DND-41 (cell line): Measurements from ENCODE around the gene RIN1.
A peak's percentile ranks its signal among the peaks of the same experiment; 100 is the strongest.

Source experiments
- ATAC-seq: fragments of 200-7000 bp; cut with Tn5 transposase; 3 replicates; pipeline ENCODE4 v1.9.1; 2021; ENCODE audit warnings: low read depth; ENCODE audit not compliant: insufficient read depth
- DNase-seq: peaks from one replicate; pipeline ENCODE4 v3.0.0-alpha.2; 2020
- H2AFZ ChIP-seq: 2 replicates; pipeline ENCODE4 v1.6.0; 2012; ENCODE audit warnings: low read depth, low read length
- H3K27ac ChIP-seq: 2 replicates; pipeline ENCODE4 v1.5.1; 2012; ENCODE audit warnings: low read length, inconsistent platforms
- H3K27me3 ChIP-seq: fragments of 200-600 bp; sonication (generic); 2 replicates; pipeline ENCODE4 v1.6.0; 2012; ENCODE audit warnings: low read length, mild to moderate bottlenecking, inconsistent platforms; ENCODE audit not compliant: insufficient read depth, poor library complexity
- H3K36me3 ChIP-seq: 2 replicates; pipeline ENCODE4 v1.5.1; 2012; ENCODE audit warnings: low read length, inconsistent platforms; ENCODE audit not compliant: insufficient read depth
- H3K4me1 ChIP-seq: 2 replicates; pipeline ENCODE4 v1.5.1; 2012; ENCODE audit warnings: mild to moderate bottlenecking, low read length; ENCODE audit not compliant: insufficient read depth
- H3K4me2 ChIP-seq: 2 replicates; pipeline ENCODE4 v1.6.0; 2012; ENCODE audit warnings: mild to moderate bottlenecking, moderate library complexity, low read length, inconsistent platforms; ENCODE audit not compliant: insufficient read depth
- H3K4me3 ChIP-seq, 2 experiments: fragments of 200-600 bp in 1 of 2; shearing (Covaris generic) in 1 of 2; 2 replicates each; pipeline ENCODE4 v1.5.1; 2012 to 2016; ENCODE audit warnings: inconsistent platforms in 2 of 2, low read length in 2 of 2, mild to moderate bottlenecking in 2 of 2, low read depth in 1 of 2, moderate library complexity in 1 of 2
- H3K79me2 ChIP-seq: 2 replicates; pipeline ENCODE4 v1.6.0; 2012; ENCODE audit warnings: low read length, inconsistent platforms; ENCODE audit not compliant: insufficient read depth
- H3K9ac ChIP-seq: 2 replicates; pipeline ENCODE4 v1.6.0; 2012; ENCODE audit warnings: low read depth, mild to moderate bottlenecking, inconsistent platforms, low read length, moderate library complexity
- H3K9me3 ChIP-seq: 2 replicates; pipeline ENCODE4 v1.5.1; 2012; ENCODE audit warnings: low read length, moderate library complexity, mild to moderate bottlenecking, inconsistent platforms; ENCODE audit not compliant: insufficient read depth, severe bottlenecking
- H4K20me1 ChIP-seq: 2 replicates; pipeline ENCODE4 v1.6.0; 2012; ENCODE audit warnings: low read length; ENCODE audit not compliant: insufficient read depth
- EZH2 ChIP-seq: IDR thresholded peaks from 3 replicates; pipeline ENCODE4 v1.6.1; 2012; ENCODE audit warnings: borderline replicate concordance, low read depth, mild to moderate bottlenecking, moderate library complexity, low read length, inconsistent platforms; ENCODE audit not compliant: severe bottlenecking
- TF ChIP-seq, protein P1 (sequence below): IDR thresholded peaks from 2 replicates; pipeline ENCODE4 v1.5.1; 2012; ENCODE audit warnings: borderline replicate concordance, low read length, moderate library complexity, mild to moderate bottlenecking; ENCODE audit not compliant: poor library complexity, severe bottlenecking; ENCODE audit errors: extremely low read depth

The RIN1 gene

DNA sequence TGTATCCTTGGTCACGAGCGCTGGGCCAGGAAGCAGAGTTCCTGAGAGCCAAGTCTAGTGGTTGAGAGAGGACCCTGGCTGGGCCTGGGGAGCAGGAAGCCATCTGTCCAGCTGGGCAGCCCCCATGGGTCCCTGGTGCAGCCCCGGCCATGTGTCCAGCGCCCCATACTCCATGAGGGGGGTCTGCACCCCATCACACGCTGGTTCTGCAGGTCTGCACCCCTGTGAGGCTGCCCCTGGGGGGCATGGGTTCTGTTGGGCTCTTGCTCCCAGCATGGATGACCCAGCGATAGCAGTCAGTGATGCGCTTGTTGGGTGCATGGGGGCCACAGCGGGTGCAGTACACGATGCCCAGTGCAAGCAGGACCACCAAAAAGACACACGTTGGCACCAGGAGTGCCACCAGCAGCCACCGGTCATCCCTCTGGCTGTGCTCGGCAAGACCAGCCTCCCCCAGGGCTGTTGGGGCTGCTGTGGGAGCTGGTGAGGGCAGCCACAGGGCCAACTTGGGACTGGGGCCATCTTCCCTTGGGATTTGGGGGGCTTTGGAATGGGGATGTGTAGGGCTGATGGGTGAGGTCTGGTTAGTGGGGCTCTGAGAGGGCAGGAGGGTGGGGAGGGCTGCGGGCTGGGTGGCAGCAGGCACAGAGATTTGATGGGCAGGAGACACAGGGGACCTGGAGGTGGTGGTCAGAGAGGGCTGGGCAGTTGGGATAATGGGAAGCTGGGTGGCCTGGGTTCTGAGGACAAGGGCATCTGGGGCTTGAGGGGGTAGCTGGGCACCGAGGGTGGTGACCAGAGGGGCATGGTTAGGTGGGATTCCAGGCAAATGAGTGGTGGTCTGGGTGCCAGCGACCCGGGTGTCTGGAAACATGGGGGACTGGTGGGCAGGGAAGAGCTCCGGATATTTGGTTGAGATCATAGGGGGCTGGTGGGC lies 21.4 kb downstream of the RIN1 start:
- ATAC-seq = no peak
- TF ChIP-seq, protein P1, sequence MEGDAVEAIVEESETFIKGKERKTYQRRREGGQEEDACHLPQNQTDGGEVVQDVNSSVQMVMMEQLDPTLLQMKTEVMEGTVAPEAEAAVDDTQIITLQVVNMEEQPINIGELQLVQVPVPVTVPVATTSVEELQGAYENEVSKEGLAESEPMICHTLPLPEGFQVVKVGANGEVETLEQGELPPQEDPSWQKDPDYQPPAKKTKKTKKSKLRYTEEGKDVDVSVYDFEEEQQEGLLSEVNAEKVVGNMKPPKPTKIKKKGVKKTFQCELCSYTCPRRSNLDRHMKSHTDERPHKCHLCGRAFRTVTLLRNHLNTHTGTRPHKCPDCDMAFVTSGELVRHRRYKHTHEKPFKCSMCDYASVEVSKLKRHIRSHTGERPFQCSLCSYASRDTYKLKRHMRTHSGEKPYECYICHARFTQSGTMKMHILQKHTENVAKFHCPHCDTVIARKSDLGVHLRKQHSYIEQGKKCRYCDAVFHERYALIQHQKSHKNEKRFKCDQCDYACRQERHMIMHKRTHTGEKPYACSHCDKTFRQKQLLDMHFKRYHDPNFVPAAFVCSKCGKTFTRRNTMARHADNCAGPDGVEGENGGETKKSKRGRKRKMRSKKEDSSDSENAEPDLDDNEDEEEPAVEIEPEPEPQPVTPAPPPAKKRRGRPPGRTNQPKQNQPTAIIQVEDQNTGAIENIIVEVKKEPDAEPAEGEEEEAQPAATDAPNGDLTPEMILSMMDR = no peak
- no peak for TF ChIP-seq EZH2

DNA sequence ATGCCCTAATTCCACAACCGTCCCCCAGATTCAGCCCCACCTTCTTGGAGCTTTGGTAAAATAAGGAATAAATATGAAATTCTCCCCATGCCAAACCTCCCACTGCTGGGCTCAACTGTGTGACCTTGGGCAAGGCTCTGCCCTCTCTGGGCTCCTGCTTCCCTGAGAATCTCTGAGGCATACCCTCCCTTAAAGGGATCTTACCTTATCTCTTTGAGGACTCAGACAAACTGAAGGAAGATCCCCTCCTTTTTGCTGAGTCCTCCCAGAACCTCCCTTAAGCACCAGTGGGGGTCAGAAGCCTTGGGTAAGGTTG lies 22.1 kb downstream of the RIN1 start:
- no peaks in the 10 kb centered on the region for H3K79me2 ChIP-seq
- no peak overlapping the region for H2AFZ ChIP-seq
- H3K9me3 ChIP-seq = no peaks in the 10 kb centered on the region
- no peak overlapping the region for H3K4me2 ChIP-seq
- H3K4me3 ChIP-seq = no peak overlapping the region
- H3K36me3 ChIP-seq = no peaks in the 10 kb centered on the region
- ATAC-seq (no peak), DNase-seq (no peak)
- no peaks in the 10 kb centered on the region for H3K27me3 ChIP-seq
- H4K20me1 ChIP-seq = 0 out of 2 replicates have a peak, but pooled peaks cover 2% of the 10 kb centered on the region
- no peak overlapping the region for H3K9ac ChIP-seq
- H3K4me1 ChIP-seq = peaks cover 55% of the 10 kb centered on the region
- H3K27ac ChIP-seq = no peak overlapping the region
- TF ChIP-seq, protein P1 = no peak

More for the DNA sequence above, 21.4 kb downstream of the RIN1 start:
- Histone ChIP-seq H3K9ac (no peak overlapping the region), H3K79me2 (no peaks in the 10 kb centered on the region), H4K20me1 (0 out of 2 replicates have a peak, but pooled peaks cover 2% of the 10 kb centered on the region), H3K36me3 (no peaks in the 10 kb centered on the region), H3K27ac (no peak overlapping the region), H3K4me3 (no peak overlapping the region), H3K9me3 (no peaks in the 10 kb centered on the region), H2AFZ (no peak overlapping the region), H3K4me1 (peaks cover 58% of the 10 kb centered on the region), H3K4me2 (no peak overlapping the region), H3K27me3 (no peaks in the 10 kb centered on the region)
- DNase-seq = no peak

DNA sequence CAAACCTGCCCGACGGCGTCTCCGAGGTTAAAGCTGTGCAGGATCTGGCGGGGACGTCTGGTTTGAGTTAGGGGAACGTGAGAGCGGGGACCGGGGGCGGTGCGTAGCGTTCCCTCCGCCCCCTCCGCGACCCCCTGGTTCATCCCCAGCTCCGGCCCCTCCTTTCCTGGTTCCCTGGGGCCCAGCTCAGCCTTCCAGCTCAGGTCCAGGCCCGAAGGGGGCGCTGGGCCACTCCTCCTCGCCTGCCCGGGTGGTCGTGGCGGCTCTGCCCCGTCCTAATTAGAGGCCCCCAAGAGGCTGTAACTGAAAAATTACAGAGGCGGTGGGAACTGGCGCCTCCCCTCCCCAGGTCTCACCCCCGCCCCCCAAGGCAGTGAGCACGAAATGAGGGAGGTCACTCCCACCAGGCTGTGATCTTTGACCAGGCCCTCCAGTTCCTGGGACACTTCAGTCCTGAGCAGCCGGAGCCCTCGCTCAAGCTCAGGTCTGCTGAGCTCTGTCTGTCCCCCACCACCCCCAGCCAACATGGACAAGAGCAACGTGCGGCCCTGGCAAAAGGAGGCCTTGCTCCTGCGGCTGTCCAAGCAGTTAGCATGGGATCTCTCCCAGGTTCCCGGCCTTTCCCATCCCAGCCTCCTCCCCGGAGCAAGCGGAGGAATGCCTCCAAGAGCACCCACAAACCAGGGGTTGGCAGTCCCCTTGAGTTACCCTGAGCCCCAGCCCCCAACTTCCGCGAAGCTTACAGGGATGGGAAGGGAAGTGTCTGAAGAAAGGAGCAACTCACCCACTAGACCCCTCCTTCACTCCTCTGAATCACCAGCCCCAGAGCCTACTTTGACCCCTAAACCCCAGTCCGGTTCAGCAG lies 22.7 kb downstream of the RIN1 start:
- H3K9me3 ChIP-seq = no peaks in the 10 kb centered on the region
- H3K4me3 ChIP-seq = peak overlapping the region in 1 of 2 experiments; percentile 58; a peak in 2 of 4 replicates

More for the DNA sequence above, 22.7 kb downstream of the RIN1 start:
- DNase-seq = no peak
- Histone ChIP-seq H3K4me2 (peak overlapping the region; percentile 89), H3K36me3 (no peaks in the 10 kb centered on the region), H2AFZ (peak overlapping the region; percentile 72; the same call in 1 of the 2 replicates), H3K79me2 (no peaks in the 10 kb centered on the region), H3K4me1 (peaks cover 49% of the 10 kb centered on the region), H3K27me3 (no peaks in the 10 kb centered on the region), H3K27ac (peak overlapping the region; percentile 83), H4K20me1 (0 out of 2 replicates have a peak, but pooled peaks cover 2% of the 10 kb centered on the region), H3K9ac (peak overlapping the region; percentile 54)
- TF ChIP-seq, protein P1 = peak; percentile 28
- TF ChIP-seq EZH2 = no peak
- ATAC-seq = no peak
